Jurkat, Clone E6-1 (cell line): ENCODE data around the gene CWC25.

Source experiments
- DNase-seq: peaks from one replicate; pipeline ENCODE4 v3.0.0-alpha.2; 2011; ENCODE audit warnings: low read depth, low spot score
- H3K4me3 ChIP-seq: 2 replicates; pipeline ENCODE4 v1.5.1; 2011; ENCODE audit warnings: mild to moderate bottlenecking, low read length, control low read depth, moderate library complexity

Gene CWC25

DNA sequence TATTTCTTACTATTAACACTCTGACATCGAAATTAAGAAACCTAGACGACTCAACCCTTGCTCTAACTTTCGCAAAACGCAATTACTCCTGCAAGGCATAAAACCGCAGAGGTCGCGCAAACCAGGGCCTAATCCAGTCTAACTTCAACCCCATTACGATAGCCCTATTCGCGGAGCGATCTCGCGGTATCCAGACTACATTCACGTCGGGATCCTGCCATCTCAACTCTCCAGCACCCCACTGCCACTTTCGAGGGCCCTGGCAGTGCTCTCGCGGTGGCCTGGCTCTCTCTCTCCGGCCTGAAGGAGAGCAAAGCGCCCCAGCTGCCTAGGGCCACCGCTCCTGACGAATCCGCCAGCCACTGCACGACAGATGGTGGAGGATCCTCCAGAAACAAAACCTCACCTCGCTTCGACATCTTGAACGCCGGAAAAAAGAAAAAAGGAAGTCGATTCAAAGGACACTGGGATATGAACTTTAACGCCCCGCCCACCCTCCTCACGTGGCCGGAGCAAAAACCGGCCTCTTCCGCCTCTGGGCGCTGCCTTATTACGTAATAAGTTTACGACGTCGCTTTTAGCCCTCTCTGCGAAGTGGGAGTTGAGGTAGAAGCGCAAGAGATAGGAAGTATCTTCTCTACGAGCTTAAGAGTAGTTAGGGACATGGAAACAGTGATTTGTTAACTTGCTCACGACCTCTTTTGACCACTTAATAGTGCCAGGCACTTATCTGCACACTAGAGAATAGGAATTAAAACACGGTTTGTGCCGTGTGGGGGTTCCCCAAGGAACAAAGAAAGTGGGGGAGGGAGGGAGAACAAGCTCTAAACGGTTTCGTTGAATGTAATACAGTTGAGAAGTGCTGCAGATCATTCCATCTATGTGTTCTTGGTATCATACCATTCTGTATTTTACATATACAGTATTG, 28.4 kb upstream of the CWC25 start, which contains the start of gene RPL23:
TSS of gene RPL23 (minus strand) at position 430 of the 928 bp plus-strand sequence. CDS start at position 419, 11 bp downstream.
- H3K4me3 ChIP-seq: peak within 1 kb of the TSS; percentile 72
- DNase-seq: peak; percentile 97

DNA sequence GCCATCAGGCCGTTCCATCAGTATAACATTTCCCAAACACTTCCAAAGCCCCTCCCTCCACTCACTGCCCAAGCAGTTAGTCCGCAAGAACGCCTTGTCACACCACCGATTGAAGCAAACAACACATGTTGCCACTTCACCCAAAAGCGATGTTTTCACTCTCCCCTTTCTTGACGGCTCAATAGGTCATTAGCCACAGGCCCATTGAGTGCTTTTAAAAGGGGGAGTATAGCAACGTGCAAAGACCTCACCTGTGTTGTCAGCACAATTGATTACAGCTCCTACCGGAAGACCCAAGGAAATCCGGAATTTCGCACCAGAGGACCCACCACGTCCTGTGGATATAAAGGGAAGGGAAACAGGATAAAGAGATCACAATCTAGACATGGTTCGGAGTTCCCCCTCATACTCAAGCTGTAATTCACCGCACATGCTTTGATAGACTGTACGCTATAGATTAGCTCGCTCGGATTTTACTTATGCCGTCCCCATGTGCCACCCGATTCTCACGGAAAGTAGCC, 27.7 kb upstream of the CWC25 start:
- peak overlapping the region; percentile 72 for H3K4me3 ChIP-seq
- DNase-seq: no peak

DNA sequence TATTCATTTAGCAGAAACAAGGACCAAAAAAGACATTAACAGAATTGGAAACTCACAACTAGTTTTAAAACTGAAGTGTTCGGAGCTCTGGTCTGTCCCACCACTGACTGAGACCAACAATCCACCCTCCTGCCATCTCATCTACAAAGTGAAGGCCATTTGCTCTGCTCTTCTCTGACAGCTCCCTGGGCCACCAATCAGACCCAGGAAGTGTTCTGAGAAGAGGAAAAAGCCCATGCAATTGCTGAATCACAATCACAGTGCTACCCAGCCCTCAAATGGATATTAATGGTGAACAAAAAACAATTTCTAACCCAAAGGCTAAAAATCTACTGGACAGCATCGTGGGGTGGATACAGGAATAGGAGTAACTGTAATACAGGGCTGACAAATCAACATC, 26.3 kb upstream of the CWC25 start:
- DNase-seq: no peak
- H3K4me3 ChIP-seq: peak overlapping the region; percentile 72

DNA sequence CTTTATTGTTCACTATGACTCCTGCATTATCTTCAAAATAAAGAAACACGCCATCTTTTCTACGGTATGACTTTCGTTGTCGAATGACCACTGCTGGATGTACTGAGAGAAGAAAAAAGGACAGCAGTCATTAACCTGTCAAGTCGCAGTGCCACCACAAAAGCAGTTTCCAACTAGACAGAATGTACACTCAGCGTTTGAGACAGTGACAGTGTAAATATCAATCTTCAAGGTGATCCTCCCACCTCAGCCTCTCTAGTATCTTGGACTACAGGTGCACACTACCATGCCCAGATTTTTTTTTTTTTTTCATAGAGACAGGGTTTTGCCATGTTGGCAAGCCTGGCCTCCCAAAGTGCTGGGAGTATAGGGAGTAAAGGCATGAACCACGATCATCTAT, 25.3 kb upstream of the CWC25 start:
- no peak overlapping the region for H3K4me3 ChIP-seq
- no peak for DNase-seq

DNA sequence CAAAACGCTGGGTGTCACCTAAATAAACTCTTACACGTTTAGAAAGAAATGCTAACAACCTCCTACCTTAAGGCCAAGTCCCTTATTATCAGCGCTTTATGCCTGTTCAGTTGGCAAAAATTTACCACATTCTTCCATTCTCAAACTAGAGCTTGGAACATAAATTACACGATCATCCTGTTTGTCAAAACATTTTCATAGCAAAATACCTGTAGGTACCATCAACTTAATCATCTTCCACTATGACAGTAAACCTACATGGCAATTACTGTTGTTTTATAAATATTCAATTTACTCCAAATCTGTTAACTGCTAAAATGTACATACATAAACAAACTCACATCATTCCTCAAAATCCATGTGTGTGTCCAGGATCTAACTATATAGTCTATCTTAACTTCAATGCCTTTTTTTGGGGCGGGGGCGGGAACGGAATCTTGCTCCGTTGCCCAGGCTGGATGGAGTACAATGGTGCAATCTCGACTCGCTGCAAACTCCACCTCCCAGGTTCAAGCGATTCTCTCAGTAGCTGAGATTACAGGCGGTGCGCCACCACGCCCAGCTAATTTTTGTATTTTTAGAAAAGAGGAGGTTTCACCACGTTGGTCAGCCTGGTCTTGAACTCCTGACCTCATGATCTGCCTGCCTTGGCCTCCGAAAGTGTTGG, 24.0 kb upstream of the CWC25 start:
- no peak overlapping the region for H3K4me3 ChIP-seq
- no peak for DNase-seq

DNA sequence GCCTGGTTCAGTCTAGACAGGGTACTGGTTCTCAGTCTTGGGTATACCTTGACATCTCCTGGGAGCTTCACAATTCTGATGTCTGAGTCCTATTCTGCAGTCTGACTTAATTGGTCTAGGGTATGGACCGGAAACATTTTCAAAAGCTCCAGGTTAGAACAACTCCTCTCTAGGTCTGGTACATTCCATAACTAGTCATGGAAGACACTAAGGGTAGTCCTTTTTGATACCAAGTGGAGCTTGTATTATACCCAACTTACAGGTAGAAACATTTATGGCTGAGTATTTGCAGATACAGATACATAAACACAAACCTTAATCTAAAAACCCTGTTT, 23.4 kb upstream of the CWC25 start:
- H3K4me3 ChIP-seq: no peak overlapping the region
- DNase-seq: no peak

DNA sequence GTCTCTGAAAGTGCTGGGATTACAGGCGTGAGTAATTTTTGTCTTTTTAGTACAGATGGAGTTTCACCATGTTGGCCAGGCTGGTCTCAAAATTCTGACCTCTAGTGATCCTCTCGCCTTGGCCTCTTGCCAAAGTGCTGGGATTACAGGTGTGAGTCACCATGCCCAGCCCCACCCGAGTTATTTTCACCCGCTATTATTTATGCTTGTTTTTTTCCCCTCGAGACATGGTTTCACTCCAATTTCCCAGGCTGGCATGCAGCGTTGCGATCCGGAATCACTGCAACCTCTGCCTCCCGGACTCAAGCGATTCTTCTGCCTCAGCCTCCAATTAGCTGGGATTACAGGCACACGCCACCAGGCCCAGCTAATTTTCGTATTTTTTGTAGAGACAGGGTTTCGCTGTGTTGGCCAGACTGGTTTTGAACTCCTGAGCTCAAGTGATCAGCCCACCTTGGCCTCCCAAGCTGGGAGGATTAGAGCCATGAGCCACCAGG, 19.2 kb upstream of the CWC25 start:
- no peak for DNase-seq
- H3K4me3 ChIP-seq: no peak overlapping the region

DNA sequence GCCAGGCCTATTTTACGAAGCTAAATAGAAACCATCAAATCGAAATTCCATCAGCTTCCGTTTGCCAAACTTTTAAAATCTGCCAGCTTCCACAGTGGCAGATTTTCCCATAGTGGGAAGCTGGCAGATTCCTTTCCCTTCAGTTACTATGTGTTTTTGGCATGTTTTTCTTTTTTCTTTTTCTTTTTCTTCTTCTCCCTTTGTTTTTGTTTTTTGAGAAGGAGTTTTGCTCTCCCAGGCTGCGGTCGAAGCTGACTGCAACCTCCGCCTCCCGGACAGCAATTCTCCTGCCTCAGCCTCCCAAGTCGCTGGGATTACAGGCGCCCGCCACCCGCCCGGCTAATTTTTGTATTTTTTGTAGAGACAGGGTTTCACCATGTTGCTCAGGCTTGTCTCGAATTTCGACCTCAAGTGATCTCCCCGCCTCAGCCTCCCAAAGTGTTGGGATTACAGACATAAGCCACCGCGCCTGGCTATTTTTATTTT, 684 bp upstream of the CWC25 start:
- no peak for DNase-seq
- H3K4me3 ChIP-seq: peak overlapping the region; percentile 99

DNA sequence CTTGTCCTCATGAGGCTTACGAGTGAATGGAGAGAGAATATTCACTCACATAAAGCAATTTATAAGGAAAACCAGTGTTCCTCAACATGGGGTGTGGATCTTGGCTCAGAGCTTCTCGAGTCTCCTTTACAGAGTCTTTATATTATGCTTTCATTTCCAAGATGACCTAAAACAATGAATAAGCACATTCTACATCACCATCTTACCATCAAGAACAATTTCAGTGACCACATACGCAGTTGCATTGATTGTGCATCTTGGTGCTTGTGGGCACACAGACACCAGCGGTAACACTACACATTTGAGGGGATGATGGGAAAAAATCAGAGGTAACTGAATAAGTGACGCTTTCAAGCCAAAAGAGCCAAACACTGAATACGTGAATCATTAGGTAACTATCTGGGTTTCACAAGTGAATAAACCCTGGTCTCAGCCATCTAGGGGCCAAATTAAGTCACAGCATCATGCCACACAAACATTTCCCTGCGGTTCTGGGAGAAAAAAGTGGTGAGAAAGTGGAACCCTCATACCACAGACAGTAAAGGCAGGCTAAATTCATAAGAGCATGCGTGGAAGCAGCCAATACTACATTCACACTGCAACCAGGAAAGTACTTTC, 9.4 kb downstream of the CWC25 start:
- peak; percentile 57 for DNase-seq
- H3K4me3 ChIP-seq: no peak overlapping the region

DNA sequence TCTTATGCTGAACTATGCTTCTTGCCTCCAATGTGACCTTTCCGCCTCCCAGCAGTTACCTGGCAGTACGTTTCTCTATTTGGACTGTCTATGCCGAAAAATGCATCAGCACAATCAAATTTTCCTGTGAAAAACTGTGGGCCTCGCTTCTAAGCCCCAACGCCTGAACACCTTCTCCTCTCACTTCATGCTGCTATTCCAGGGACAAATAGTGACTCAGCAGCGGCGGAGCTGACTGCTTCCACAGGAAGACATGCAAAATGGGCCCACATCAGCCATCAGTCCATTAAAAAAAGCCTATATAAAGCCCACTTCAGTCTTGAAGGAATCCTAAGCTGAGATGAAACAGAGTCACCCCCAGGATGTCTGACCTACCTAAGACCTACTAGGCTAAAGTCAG, 15.3 kb downstream of the CWC25 start:
- DNase-seq: no peak
- H3K4me3 ChIP-seq: no peak overlapping the region

DNA sequence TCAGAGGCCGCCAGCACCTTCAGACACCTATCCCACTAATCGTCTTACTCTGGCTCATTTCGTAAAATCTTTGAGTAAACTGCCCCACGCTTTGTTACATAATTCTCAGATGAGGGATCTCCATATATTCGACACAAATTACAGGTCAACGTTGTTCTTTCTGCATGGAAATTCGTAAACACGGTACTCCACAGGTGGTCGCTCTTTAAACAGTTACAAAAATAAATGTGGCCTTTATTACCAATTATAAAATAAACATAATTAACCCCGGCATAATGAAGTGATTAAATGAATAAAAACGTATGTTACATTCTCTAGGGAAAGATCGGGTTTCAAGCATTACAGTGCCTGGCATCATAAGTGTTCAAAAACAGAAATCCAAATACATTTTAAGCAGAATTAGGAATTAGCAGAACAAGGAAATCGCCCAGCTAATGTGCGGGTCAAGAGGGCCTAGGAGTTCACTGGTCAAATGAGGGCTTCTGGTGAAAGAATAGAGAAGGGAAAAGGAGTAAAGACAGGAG, 24.8 kb downstream of the CWC25 start:
- DNase-seq: no peak
- peak overlapping the region; percentile 78 for H3K4me3 ChIP-seq

DNA sequence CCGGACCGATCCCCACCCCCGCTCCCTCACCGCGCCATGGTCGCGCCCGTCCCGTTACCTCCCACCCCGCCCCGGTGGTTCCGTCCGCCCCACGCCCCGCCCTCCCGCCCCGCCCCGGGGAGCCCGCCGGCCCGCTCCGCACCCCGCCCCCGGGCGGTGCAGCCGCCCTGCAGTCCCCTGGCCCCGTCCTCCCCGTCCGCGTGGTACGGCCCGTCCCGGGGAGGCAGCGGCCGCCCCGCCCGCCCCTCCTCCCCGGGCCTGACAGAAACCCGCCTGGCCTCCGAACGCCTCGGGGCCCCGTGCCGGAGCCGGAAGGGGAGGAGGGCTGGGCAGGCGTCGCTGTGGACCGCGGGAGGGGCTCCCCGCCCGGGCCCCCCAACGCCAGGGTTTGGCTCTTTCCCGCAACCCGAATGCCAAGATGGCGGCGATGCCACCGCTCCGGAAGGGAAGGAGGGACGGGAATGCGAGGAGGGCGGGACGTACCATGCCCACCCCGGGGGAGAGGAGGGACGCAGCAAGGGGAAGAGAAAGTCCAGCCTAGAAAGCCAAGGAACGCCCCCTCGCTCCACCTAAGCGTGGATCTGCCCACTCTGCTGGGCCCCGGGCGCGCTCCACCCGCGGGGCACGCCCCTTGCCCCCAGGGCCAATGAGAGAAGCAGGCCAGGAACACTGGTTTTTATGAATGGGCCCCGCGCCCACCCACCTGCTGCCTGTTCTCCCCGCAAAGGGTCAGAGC, 25.5 kb downstream of the CWC25 start, which contains the start of gene PIP4K2B:
TSS of gene PIP4K2B (minus strand) at position 56 of the 736 bp plus-strand sequence. CDS start 132 bp downstream, outside the sequence.
- peak within 1 kb of the TSS; percentile 78 for H3K4me3 ChIP-seq
- peak; percentile 94 for DNase-seq

DNA sequence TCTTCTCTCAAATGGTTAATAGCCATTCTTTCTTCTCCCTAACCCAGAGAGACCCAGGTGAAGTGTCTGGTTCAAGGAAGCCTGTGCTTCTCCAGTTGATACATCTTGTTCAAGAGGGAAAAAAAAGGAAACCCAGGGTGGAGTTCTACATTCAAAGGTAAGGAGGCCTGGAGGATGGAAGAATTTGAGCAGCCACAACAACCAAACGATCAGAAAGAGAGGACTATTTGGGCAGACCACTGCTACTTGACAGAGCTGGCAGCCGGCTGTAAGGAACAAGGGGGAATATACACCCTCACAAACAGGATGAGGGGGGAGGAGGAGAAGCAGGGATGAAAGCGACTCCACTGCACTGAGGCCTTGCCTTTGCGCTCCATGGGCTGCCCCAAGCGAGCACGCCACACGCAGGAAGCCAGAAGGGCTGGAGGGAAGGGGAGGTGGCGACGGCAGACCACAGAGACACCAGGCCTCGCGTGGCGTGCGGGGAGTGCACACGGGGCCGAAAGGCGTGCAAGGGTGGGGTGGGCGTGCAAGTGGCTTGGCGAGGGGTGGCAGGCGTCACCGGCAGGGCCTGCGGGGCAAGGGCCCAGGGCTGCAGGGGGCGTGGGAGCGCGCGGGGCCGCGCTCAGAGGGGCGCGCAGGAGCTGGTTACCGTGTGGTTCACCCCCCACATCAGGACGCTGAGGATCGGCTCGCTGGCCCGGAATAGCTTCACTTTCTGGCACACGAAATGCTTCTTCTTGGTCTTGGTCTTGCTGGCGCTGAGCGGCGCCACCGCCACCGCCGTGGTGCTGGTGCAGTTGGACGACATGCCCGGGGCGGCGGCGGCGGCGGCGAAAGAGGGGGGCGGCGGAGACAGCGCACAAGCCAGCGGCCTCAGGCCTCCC, 26.3 kb downstream of the CWC25 start:
- DNase-seq: peak; percentile 49
- H3K4me3 ChIP-seq: peak overlapping the region; percentile 78

DNA sequence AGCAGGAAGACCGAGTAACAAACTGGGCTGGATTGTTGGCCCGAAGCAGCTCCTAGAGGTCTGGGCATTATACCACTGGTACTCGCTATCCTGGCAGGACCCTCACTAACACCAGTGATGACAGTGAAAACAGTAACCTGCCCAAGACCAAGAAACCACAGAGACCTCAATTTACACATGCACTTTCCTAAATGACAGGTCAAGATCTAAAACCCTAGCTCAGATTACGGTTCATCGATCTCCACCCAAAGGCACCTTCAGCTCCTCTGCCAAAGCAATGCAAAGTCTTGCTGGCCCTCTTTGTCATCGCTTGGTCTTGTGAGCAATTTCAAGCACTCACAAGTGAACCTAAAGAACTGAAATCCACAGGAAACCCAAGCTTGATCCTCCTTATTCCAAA, 27.3 kb downstream of the CWC25 start:
- H3K4me3 ChIP-seq: peak overlapping the region; percentile 78

DNA sequence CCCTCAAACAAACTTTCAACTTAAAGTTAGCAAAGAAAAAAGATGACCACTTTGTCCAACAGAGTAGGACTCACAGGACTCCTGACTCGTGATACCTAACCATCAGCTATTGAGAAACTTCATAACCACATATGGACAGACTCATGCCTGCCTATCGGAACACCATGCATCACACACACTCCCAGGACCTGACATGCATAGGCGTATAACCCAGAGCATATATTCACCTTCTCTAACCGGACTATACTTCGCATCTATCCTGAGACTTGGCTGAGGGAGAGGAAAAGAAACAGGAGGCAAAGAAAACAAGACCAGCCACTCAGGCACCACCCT, 28.0 kb downstream of the CWC25 start:
- no peak overlapping the region for H3K4me3 ChIP-seq
- DNase-seq: no peak

More for the DNA sequence above, 27.3 kb downstream of the CWC25 start:
- no peak for DNase-seq

DNA sequence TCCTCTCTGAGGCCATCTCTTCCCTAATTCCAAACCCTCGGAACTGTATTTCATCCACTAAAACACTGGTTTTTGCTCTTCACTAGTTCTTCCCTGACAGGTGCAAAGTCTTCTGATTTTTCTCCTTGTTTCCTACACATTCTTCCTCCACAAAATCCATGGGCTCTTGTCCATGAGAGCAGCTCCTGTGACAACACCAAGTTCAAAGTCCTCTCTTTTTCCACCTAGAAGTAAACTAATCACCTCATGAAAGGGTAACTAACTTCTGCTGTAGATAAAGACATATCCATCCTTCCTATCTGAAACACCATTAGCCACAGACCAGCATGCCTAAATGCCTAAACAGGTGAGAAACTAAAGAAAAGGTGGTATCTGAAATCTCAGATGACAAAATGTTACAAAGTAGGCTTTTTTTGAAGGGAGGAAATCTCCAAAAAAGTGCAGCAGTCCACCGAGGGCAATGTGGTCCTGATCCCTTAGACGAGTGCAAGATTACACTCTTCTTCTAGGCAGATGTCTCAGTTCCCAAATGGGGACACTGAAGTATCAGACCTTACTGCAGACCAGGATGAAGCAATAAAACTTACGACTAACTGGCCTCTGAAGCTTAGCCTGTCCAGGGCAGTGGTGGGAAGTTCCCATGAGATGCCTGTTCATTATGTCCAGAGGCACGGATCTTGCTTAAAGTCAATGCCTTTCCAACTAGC, 28.5 kb downstream of the CWC25 start:
- H3K4me3 ChIP-seq: no peak overlapping the region
- no peak for DNase-seq

DNA sequence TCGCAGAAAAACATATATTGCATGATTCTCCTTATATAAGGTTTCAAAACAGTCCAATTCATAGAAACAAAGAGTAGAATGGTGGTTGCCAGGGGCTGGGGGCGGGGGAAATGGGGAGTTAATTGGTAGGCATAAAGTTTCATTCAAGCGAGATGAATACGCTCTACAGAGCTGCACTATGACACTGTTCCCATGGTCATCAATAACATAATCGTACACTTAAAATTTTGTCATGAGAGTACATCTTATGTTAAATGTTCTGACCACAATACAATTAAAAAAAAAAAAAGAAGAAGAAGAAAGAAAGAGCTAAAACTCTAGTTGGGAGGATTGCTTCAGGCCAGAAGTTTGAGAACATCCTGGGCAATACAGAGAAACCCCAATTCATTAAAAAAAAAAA, 30.9 kb downstream of the CWC25 start:
- no peak for DNase-seq
- no peak overlapping the region for H3K4me3 ChIP-seq
